SJSA1 (cell line): ENCODE results near the gene SLC9A4. TPM values are rescaled to one million over a fixed set of nuclear protein-coding genes. Genes with fewer than 3 reads are reported as not detected.

Experiments
- DNase-seq, 2 experiments: peaks; one replicate each; pipeline ENCODE4 v3.0.0-alpha.2; 2015 to 2020; ENCODE audit warnings: low spot score in 2 of 2, low read depth in 1 of 2
- H3K27ac ChIP-seq: fragments of 250-450 bp; sonication (Bioruptor Pico); 2 replicates; pipeline ENCODE4 v1.5.1; 2020; ENCODE audit warnings: mild to moderate bottlenecking, moderate library complexity
- H3K27me3 ChIP-seq: fragments of 250-450 bp; sonication (Bioruptor Pico); replicated peaks from 2 replicates; pipeline ENCODE4 v1.5.1; 2020; ENCODE audit warnings: mild to moderate bottlenecking, moderate library complexity
- H3K36me3 ChIP-seq: fragments of 250-450 bp; sonication (Bioruptor Pico); 2 replicates; pipeline ENCODE4 v1.5.1; 2020; ENCODE audit warnings: mild to moderate bottlenecking
- H3K4me1 ChIP-seq: fragments of 250-450 bp; sonication (Bioruptor Pico); replicated peaks from 2 replicates; pipeline ENCODE4 v1.6.1; 2021; ENCODE audit warnings: mild to moderate bottlenecking
- H3K4me3 ChIP-seq: fragments of 250-450 bp; sonication (Bioruptor Pico); 2 replicates; pipeline ENCODE4 v1.5.1; 2020; ENCODE audit warnings: mild to moderate bottlenecking
- H3K9me3 ChIP-seq: fragments of 250-450 bp; sonication (Bioruptor Pico); replicated peaks from 2 replicates; pipeline ENCODE4 v1.5.1; 2020; ENCODE audit warnings: mild to moderate bottlenecking
- total RNA-seq: library from RNA; depleted of rRNA; stranded (reverse); fragments of >200 nt; shearing (Covaris generic); gene quantifications from 2 replicates; pipeline ENCODE4 v1.2.3, GENCODE V29; 2014

SLC9A4 gene
- total RNA-seq, 1 experiment from 2014 or later, result not detected

- Histone ChIP-seq H3K9me3 (peaks cover 4% of the 10 kb centered on the region; the same call in 1 of the 2 replicates), H3K4me1 (no peaks in the 10 kb centered on the region), H3K36me3 (no peaks in the 10 kb centered on the region), H3K4me3 (no peak overlapping the region), H3K27ac (no peak overlapping the region), H3K27me3 (no peaks in the 10 kb centered on the region)
- DNase-seq, result no peak
Observed at GRCh38 chr2:102494570-102494969, 21.5 kb downstream of the SLC9A4 start.

- DNase-seq, result no peak
- Histone ChIP-seq H3K36me3 (no peaks in the 10 kb centered on the region), H3K27me3 (no peaks in the 10 kb centered on the region), H3K4me1 (peaks cover 4% of the 10 kb centered on the region; the same call in 1 of the 2 replicates), H3K27ac (no peak overlapping the region), H3K4me3 (no peak overlapping the region), H3K9me3 (no peaks in the 10 kb centered on the region; the same call in 1 of the 2 replicates)
Observed at GRCh38 chr2:102498414-102498813, 25.4 kb downstream of the SLC9A4 start.

- no peaks in the 10 kb centered on the region; the same call in 1 of the 2 replicates for H3K9me3 ChIP-seq
Observed at GRCh38 chr2:102499558-102499957, 26.5 kb downstream of the SLC9A4 start.

GRCh38 chr2:102502576-102502975 is 29.6 kb downstream of the SLC9A4 start:
- no peak for DNase-seq
- H3K4me3 ChIP-seq, result no peak overlapping the region
- H3K9me3 ChIP-seq, result no peaks in the 10 kb centered on the region
- no peaks in the 10 kb centered on the region for H3K27me3 ChIP-seq
- no peak overlapping the region for H3K27ac ChIP-seq
- H3K36me3 ChIP-seq, result no peaks in the 10 kb centered on the region
- H3K4me1 ChIP-seq, result peaks cover 4% of the 10 kb centered on the region; the same call in 1 of the 2 replicates

More at GRCh38 chr2:102499558-102499957, 26.5 kb downstream of the SLC9A4 start:
- Histone ChIP-seq H3K4me1 (peaks cover 4% of the 10 kb centered on the region; the same call in 1 of the 2 replicates), H3K4me3 (no peak overlapping the region), H3K27me3 (no peaks in the 10 kb centered on the region), H3K36me3 (no peaks in the 10 kb centered on the region), H3K27ac (no peak overlapping the region)
- DNase-seq, result no peak

GRCh38 chr2:102504833-102505232 is 31.8 kb downstream of the SLC9A4 start:
- no peak for DNase-seq
- no peak overlapping the region for H3K27ac ChIP-seq

GRCh38 chr2:102505290-102505689 is 32.3 kb downstream of the SLC9A4 start:
- Histone ChIP-seq H3K4me3 (no peak overlapping the region), H3K27ac (no peak overlapping the region), H3K4me1 (peaks cover 4% of the 10 kb centered on the region; the same call in 1 of the 2 replicates), H3K9me3 (no peaks in the 10 kb centered on the region), H3K36me3 (no peaks in the 10 kb centered on the region), H3K27me3 (no peaks in the 10 kb centered on the region)
- no peak for DNase-seq

More at GRCh38 chr2:102504833-102505232, 31.8 kb downstream of the SLC9A4 start:
- Histone ChIP-seq H3K36me3 (no peaks in the 10 kb centered on the region), H3K4me3 (no peak overlapping the region), H3K4me1 (peaks cover 4% of the 10 kb centered on the region; the same call in 1 of the 2 replicates), H3K27me3 (no peaks in the 10 kb centered on the region), H3K9me3 (no peaks in the 10 kb centered on the region)

GRCh38 chr2:102506743-102507142 is 33.7 kb downstream of the SLC9A4 start:
- Histone ChIP-seq H3K27ac (no peak overlapping the region), H3K9me3 (no peaks in the 10 kb centered on the region), H3K27me3 (no peaks in the 10 kb centered on the region), H3K4me3 (no peak overlapping the region), H3K36me3 (no peaks in the 10 kb centered on the region), H3K4me1 (no peaks in the 10 kb centered on the region)
- DNase-seq, result no peak

- Histone ChIP-seq H3K27me3 (no peaks in the 10 kb centered on the region), H3K4me1 (peaks cover 11% of the 10 kb centered on the region)
Observed at GRCh38 chr2:102508863-102509262, 35.8 kb downstream of the SLC9A4 start.

GRCh38 chr2:102509749-102510148 is 36.7 kb downstream of the SLC9A4 start:
- Histone ChIP-seq H3K27me3 (no peaks in the 10 kb centered on the region), H3K27ac (no peak overlapping the region), H3K9me3 (peaks cover 3% of the 10 kb centered on the region; the same call in 1 of the 2 replicates), H3K4me1 (peaks cover 19% of the 10 kb centered on the region), H3K4me3 (no peak overlapping the region), H3K36me3 (no peaks in the 10 kb centered on the region)
- no peak for DNase-seq

More at GRCh38 chr2:102508863-102509262, 35.8 kb downstream of the SLC9A4 start:
- no peaks in the 10 kb centered on the region for H3K9me3 ChIP-seq
- no peak overlapping the region for H3K27ac ChIP-seq
- DNase-seq, result no peak
- H3K36me3 ChIP-seq, result no peaks in the 10 kb centered on the region
- no peak overlapping the region for H3K4me3 ChIP-seq

GRCh38 chr2:102510791-102511575 is 38.0 kb downstream of the SLC9A4 start:
- DNase-seq, result no peak
- Histone ChIP-seq H3K27ac (no peak overlapping the region), H3K36me3 (no peaks in the 10 kb centered on the region), H3K27me3 (no peaks in the 10 kb centered on the region), H3K9me3 (peaks cover 3% of the 10 kb centered on the region; the same call in 1 of the 2 replicates), H3K4me1 (peaks cover 23% of the 10 kb centered on the region), H3K4me3 (no peak overlapping the region)

- no peak overlapping the region for H3K4me3 ChIP-seq
- no peak overlapping the region for H3K27ac ChIP-seq
- peaks cover 3% of the 10 kb centered on the region; the same call in 1 of the 2 replicates for H3K9me3 ChIP-seq
- DNase-seq, result no peak
- H3K27me3 ChIP-seq, result no peaks in the 10 kb centered on the region
- H3K36me3 ChIP-seq, result no peaks in the 10 kb centered on the region
- peaks cover 23% of the 10 kb centered on the region for H3K4me1 ChIP-seq
Observed at GRCh38 chr2:102512161-102512560, 39.1 kb downstream of the SLC9A4 start.

- Histone ChIP-seq H3K27me3 (no peaks in the 10 kb centered on the region), H3K36me3 (no peaks in the 10 kb centered on the region), H3K27ac (peak overlapping the region; percentile 80), H3K9me3 (peaks cover 3% of the 10 kb centered on the region; the same call in 1 of the 2 replicates), H3K4me1 (peaks cover 23% of the 10 kb centered on the region), H3K4me3 (no peak overlapping the region)
- DNase-seq, result no peak
Observed at GRCh38 chr2:102513355-102513939, 40.4 kb downstream of the SLC9A4 start.

GRCh38 chr2:102514061-102514785 is 41.2 kb downstream of the SLC9A4 start:
- peak; percentile 85 to 93 for DNase-seq
- Histone ChIP-seq H3K4me1 (peaks cover 23% of the 10 kb centered on the region), H3K36me3 (no peaks in the 10 kb centered on the region), H3K9me3 (peaks cover 3% of the 10 kb centered on the region; the same call in 1 of the 2 replicates), H3K4me3 (no peak overlapping the region), H3K27me3 (no peaks in the 10 kb centered on the region), H3K27ac (peak overlapping the region; percentile 80)
